ENCODE data around the gene CX3CR1. TPM values are rescaled to one million over a fixed set of nuclear protein-coding genes. Genes with fewer than 3 reads are reported as not detected.

CX3CR1 gene
- total RNA-seq, 4 donors from 2014 or later: 0.25 to 0.49 (median 0.35) TPM

GRCh38 chr3:39292961-39293360 is 13.1 kb upstream of the CX3CR1 start:
- intact Hi-C loops (cut with DNase I; ENCODE audit: low total_unique reads) (loop anchor here (1.0 kb wide), 1 partner anchor 167 kb away; no protein-coding TSS in a partner anchor), in situ Hi-C loops (cut with MboI; ENCODE audit: low sequenced_read_pairs in 4 of 4) (loop anchor here in 1 of 4 donors (5.0 kb wide), 1 partner anchor 166 kb away; no protein-coding TSS in a partner anchor)
- Histone ChIP-seq H3K4me1 (peaks cover 6 to 7% of the 10 kb centered on the region in 2 donors), H3K9me3 (no peaks in the 10 kb centered on the region), H3K27ac (no peak overlapping the region), H3K4me3 (no peak overlapping the region), H3K36me3 (no peaks in the 10 kb centered on the region), H3K27me3 (no peaks in the 10 kb centered on the region)
- ATAC-seq (no peak), DNase-seq (no peak)
- no peak for TF ChIP-seq POLR2A (IDR thresholded peaks at IDR 0.05)
- TF ChIP-seq, protein P1, sequence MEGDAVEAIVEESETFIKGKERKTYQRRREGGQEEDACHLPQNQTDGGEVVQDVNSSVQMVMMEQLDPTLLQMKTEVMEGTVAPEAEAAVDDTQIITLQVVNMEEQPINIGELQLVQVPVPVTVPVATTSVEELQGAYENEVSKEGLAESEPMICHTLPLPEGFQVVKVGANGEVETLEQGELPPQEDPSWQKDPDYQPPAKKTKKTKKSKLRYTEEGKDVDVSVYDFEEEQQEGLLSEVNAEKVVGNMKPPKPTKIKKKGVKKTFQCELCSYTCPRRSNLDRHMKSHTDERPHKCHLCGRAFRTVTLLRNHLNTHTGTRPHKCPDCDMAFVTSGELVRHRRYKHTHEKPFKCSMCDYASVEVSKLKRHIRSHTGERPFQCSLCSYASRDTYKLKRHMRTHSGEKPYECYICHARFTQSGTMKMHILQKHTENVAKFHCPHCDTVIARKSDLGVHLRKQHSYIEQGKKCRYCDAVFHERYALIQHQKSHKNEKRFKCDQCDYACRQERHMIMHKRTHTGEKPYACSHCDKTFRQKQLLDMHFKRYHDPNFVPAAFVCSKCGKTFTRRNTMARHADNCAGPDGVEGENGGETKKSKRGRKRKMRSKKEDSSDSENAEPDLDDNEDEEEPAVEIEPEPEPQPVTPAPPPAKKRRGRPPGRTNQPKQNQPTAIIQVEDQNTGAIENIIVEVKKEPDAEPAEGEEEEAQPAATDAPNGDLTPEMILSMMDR (IDR thresholded peaks at IDR 0.05 in 4 of 5, conservative IDR thresholded peaks at IDR 0.05 in 1 of 5): no peak

DNA sequence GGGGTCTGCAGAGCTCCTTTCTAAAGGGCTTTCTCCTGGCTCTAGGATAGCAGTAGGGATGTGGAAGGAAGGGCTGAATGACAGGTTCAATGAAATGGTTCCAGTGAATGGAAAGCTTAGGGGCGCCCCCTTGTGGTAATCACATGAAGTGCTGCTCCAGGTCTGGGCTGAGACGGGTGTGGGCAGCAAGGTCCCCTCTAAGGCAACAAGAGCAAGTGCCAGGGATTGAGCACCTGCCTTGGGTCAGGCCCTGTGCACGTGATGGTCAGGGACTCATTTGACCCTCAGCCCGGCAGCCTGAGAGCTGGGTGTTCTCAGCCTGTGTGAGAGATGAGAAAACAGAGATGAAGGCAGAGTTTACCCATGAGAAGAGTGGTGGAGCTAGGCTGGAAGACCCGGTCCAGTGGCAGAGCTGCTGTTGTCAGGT is 12.1 kb upstream of the CX3CR1 start:
- intact Hi-C loops (cut with DNase I; ENCODE audit: low total_unique reads): loop anchor here (1.0 kb wide), 1 partner anchor 166 kb away; no protein-coding TSS in a partner anchor
- H3K27me3 ChIP-seq: no peaks in the 10 kb centered on the region
- in situ Hi-C loops (cut with MboI; ENCODE audit: low sequenced_read_pairs in 4 of 4): loop anchor here in 1 of 4 donors (5.0 kb wide), 1 partner anchor 165 kb away; no protein-coding TSS in a partner anchor
- H3K4me1 ChIP-seq: peaks cover 16 to 17% of the 10 kb centered on the region in 2 donors
- TF ChIP-seq POLR2A (IDR thresholded peaks at IDR 0.05): no peak
- TF ChIP-seq, protein P1 (IDR thresholded peaks at IDR 0.05 in 4 of 5, conservative IDR thresholded peaks at IDR 0.05 in 1 of 5): peak; percentile 80 to 96 (median 91)
- no peak overlapping the region for H3K4me3 ChIP-seq
- peak overlapping the region in 1 of 4 donors; percentile 6 for H3K27ac ChIP-seq
- no peaks in the 10 kb centered on the region for H3K9me3 ChIP-seq
- DNase-seq (peak; percentile 35 to 67), ATAC-seq (peak; percentile 9 to 53)
- no peaks in the 10 kb centered on the region for H3K36me3 ChIP-seq

DNA sequence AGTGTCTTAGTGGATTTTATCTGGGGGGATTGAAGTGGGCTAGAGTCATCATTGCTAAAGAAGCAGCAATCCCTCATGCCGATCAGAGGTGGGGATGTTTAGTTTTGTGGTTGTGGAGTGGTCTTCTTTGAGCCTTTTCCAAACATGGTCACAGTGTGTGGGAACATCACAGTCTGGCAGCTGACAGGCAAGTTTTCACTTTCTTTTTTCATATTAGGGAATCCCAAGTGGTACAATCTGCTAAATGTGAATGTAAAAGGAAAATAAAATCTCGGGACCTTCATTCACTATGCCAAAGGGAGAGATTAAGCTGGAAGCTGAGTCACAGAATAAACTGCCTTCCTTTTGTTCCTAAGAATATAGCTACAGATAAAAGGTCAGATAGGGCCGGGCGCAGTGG is 10.4 kb upstream of the CX3CR1 start:
- no peak for DNase-seq
- no peak for ATAC-seq
- intact Hi-C loops (cut with DNase I; ENCODE audit: low total_unique reads): no loop called here
- H3K27me3 ChIP-seq: no peaks in the 10 kb centered on the region
- in situ Hi-C loops (cut with MboI; ENCODE audit: low sequenced_read_pairs in 4 of 4): loop anchor here in 1 of 4 donors (5.0 kb wide), 1 partner anchor 163 kb away; no protein-coding TSS in a partner anchor
- peak overlapping the region in 1 of 4 donors; percentile 49 for H3K27ac ChIP-seq
- no peaks in the 10 kb centered on the region for H3K9me3 ChIP-seq
- no peaks in the 10 kb centered on the region for H3K36me3 ChIP-seq
- H3K4me1 ChIP-seq: peaks cover 21 to 25% of the 10 kb centered on the region in 2 donors
- H3K4me3 ChIP-seq: no peak overlapping the region
- TF ChIP-seq POLR2A (IDR thresholded peaks at IDR 0.05): no peak
- TF ChIP-seq, protein P1 (IDR thresholded peaks at IDR 0.05 in 4 of 5, conservative IDR thresholded peaks at IDR 0.05 in 1 of 5): no peak

DNA sequence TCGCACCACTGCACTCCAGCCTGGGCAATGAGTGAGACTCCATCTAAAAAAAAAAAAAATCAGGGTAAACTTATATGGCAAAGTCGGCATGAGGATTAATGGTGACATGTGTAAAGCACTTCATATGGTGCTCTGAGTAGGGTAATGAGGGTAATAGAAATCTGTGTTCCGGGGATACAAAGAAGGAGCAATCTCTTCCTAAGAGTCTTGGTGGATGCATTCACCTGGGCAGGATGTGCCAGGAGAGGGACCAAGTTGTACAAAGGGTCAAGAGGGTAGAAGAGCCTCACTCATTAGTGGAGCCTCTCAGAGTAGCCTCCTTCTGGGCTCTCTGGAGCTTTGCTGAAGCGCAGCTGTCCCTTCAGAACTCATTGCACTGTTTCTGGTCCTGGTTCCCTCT is 9.3 kb upstream of the CX3CR1 start:
- TF ChIP-seq, protein P1 (IDR thresholded peaks at IDR 0.05 in 4 of 5, conservative IDR thresholded peaks at IDR 0.05 in 1 of 5): no peak
- TF ChIP-seq POLR2A (IDR thresholded peaks at IDR 0.05): no peak
- in situ Hi-C loops (cut with MboI; ENCODE audit: low sequenced_read_pairs in 4 of 4): loop anchor here in 3 of 4 donors (5.0 to 10.0 kb wide), 3 partner anchors 94 to 162 kb away; partner anchors contain the start of gene XIRP1 (in 3 of the 3)
- no peak for DNase-seq
- no peaks in the 10 kb centered on the region for H3K36me3 ChIP-seq
- H3K4me1 ChIP-seq: peaks cover 21 to 25% of the 10 kb centered on the region in 2 donors
- no peaks in the 10 kb centered on the region for H3K27me3 ChIP-seq
- no peak overlapping the region for H3K27ac ChIP-seq
- no peak overlapping the region for H3K4me3 ChIP-seq
- no peak for ATAC-seq
- no peaks in the 10 kb centered on the region for H3K9me3 ChIP-seq
- intact Hi-C loops (cut with DNase I; ENCODE audit: low total_unique reads): loop anchor here (2.0 kb wide), 2 partner anchors 188 to 238 kb away; partner anchors contain the start of gene SCN11A
